Left ventricle myocardium inferior (tissue), 1 donor: ENCODE results near the gene ELFN1. TPM values are rescaled to one million over a fixed set of nuclear protein-coding genes. Genes with fewer than 3 reads are reported as not detected.

Experiments used
- DNase-seq: peaks from one replicate; pipeline ENCODE4 v3.0.0-alpha.2; 2020
- H3K27ac ChIP-seq: fragments of 200-600 bp; replicated peaks from 2 replicates; pipeline ENCODE4 v1.8.0; 2021
- H3K27me3 ChIP-seq: fragments of 200-600 bp; 2 replicates; pipeline ENCODE4 v1.8.0; 2021; ENCODE audit warnings: low read depth
- H3K36me3 ChIP-seq: fragments of 200-600 bp; 2 replicates; pipeline ENCODE4 v1.8.0; 2021
- H3K4me1 ChIP-seq: fragments of 200-600 bp; 2 replicates; pipeline ENCODE4 v1.8.0; 2021
- H3K4me3 ChIP-seq: fragments of 200-600 bp; 2 replicates; pipeline ENCODE4 v1.8.0; 2021; ENCODE audit warnings: mild to moderate bottlenecking, moderate library complexity
- H3K9me3 ChIP-seq: fragments of 200-600 bp; replicated peaks from 2 replicates; pipeline ENCODE4 v1.8.0; 2021
- CTCF ChIP-seq: fragments of 200-600 bp; IDR thresholded peaks from 2 replicates; pipeline ENCODE4 v1.8.0; 2021; ENCODE audit warnings: antibody characterized with exemption, mild to moderate bottlenecking, borderline replicate concordance
- intact Hi-C: fragments of 100-400 bp; cut with micrococcal nuclease; formaldehyde crosslinking; loops from one replicate; pipeline ENCODE4 v1.11.0; 2022
- total RNA-seq: library from RNA; stranded (reverse); fragmentation: NEBNext Ultra II Directional; extraction: Animal tissue kit (Norgen Biotek cat#: 25700); gene quantifications from one replicate; pipeline ENCODE4 v1.2.1, GENCODE V29; 2021
- donor health status: DM: no; HTN: yes; CAD: no; lungs with severe emphysema.

The ELFN1 gene
- total RNA-seq, 1 donor from 2014 or later: 10.5 TPM

GRCh38 chr7:1706381-1706720, 36.3 kb downstream of the ELFN1 start:
- Histone ChIP-seq H3K4me1 (peaks cover 5% of the 10 kb centered on the region), H3K27ac (no peak overlapping the region), H3K4me3 (no peak overlapping the region), H3K27me3 (no peaks in the 10 kb centered on the region), H3K9me3 (peaks cover 31% of the 10 kb centered on the region), H3K36me3 (peaks cover 18% of the 10 kb centered on the region)
- intact Hi-C loops: no loop called here
- DNase-seq: no peak
- no peak for TF ChIP-seq CTCF

GRCh38 chr7:1706721-1707613, 36.9 kb downstream of the ELFN1 start:
- intact Hi-C loops: no loop called here

GRCh38 chr7:1707756-1708595, 37.9 kb downstream of the ELFN1 start:
- Histone ChIP-seq H3K36me3 (peaks cover 18% of the 10 kb centered on the region), H3K27me3 (no peaks in the 10 kb centered on the region), H3K4me3 (no peak overlapping the region), H3K4me1 (peaks cover 7% of the 10 kb centered on the region), H3K27ac (no peak overlapping the region), H3K9me3 (peaks cover 19% of the 10 kb centered on the region)
- DNase-seq: no peak
- intact Hi-C loops: no loop called here
- no peak for TF ChIP-seq CTCF

More at GRCh38 chr7:1706721-1707613, 36.9 kb downstream of the ELFN1 start:
- peaks cover 18% of the 10 kb centered on the region for H3K36me3 ChIP-seq
- no peak for TF ChIP-seq CTCF
- no peaks in the 10 kb centered on the region for H3K27me3 ChIP-seq
- DNase-seq: no peak
- no peak overlapping the region for H3K27ac ChIP-seq
- H3K9me3 ChIP-seq: peaks cover 29% of the 10 kb centered on the region
- H3K4me3 ChIP-seq: no peak overlapping the region
- peaks cover 5% of the 10 kb centered on the region for H3K4me1 ChIP-seq

GRCh38 chr7:1708596-1709251, 38.6 kb downstream of the ELFN1 start:
- Histone ChIP-seq H3K27ac (no peak overlapping the region), H3K27me3 (no peaks in the 10 kb centered on the region), H3K9me3 (peaks cover 16% of the 10 kb centered on the region), H3K36me3 (peaks cover 18% of the 10 kb centered on the region), H3K4me3 (no peak overlapping the region), H3K4me1 (peaks cover 15% of the 10 kb centered on the region)
- no peak for DNase-seq
- TF ChIP-seq CTCF: no peak
- intact Hi-C loops: no loop called here

GRCh38 chr7:1709281-1709680, 39.2 kb downstream of the ELFN1 start:
- TF ChIP-seq CTCF: no peak
- H3K27ac ChIP-seq: no peak overlapping the region
- peaks cover 16% of the 10 kb centered on the region for H3K9me3 ChIP-seq
- H3K4me3 ChIP-seq: no peak overlapping the region
- H3K27me3 ChIP-seq: no peaks in the 10 kb centered on the region
- intact Hi-C loops: no loop called here
- H3K4me1 ChIP-seq: peaks cover 20% of the 10 kb centered on the region
- peaks cover 18% of the 10 kb centered on the region for H3K36me3 ChIP-seq
- DNase-seq: no peak
